Calu3 (cell line): ENCODE data around the gene DMPK. TPM values are rescaled to one million over a fixed set of nuclear protein-coding genes. Genes with fewer than 3 reads are reported as not detected.

ENCODE experiments used
- total RNA-seq: library from RNA; stranded (reverse); gene quantifications from 2 replicates; pipeline ENCODE4 v1.2.3, GENCODE V29; 2022

DMPK gene
- total RNA-seq, 1 experiment from 2014 or later = 70.8 TPM

Other genes with a start within 250 kb of the DMPK start
- 14.2 and 17.1 TPM in 2 replicates for gene OPA3, start 197.7 kb downstream of the DMPK start, total RNA-seq
- gene GPR4, start 180.3 kb downstream of the DMPK start, total RNA-seq = not detected in 2 replicates
- gene EML2, start 143.1 kb downstream of the DMPK start, total RNA-seq = 93.7 and 94.0 TPM in 2 replicates
- gene GIPR, start 114.3 kb downstream of the DMPK start, total RNA-seq = 6.9 TPM in 2 replicates
- gene SNRPD2, start 90.5 kb downstream of the DMPK start, total RNA-seq = 603 and 663 TPM in 2 replicates
- gene QPCTL, start 89.8 kb downstream of the DMPK start, total RNA-seq = 20.4 and 20.7 TPM in 2 replicates
- 43.8 and 53.6 TPM in 2 replicates for gene FBXO46, start 51.6 kb downstream of the DMPK start, total RNA-seq
- gene MEIOSIN, start 49.1 kb downstream of the DMPK start, total RNA-seq = not detected in 2 replicates
- 12.9 and 15.0 TPM in 2 replicates for gene SIX5, start 13.2 kb downstream of the DMPK start, total RNA-seq
- gene DMWD, start 10.4 kb upstream of the DMPK start, total RNA-seq = 74.9 and 76.9 TPM in 2 replicates
- gene RSPH6A, start 32.8 kb upstream of the DMPK start, total RNA-seq = 0.44 and 0.52 TPM in 2 replicates
- gene SYMPK, start 80.7 kb upstream of the DMPK start, total RNA-seq = 130 and 135 TPM in 2 replicates
- gene FOXA3, start 81.8 kb upstream of the DMPK start, total RNA-seq = 12.1 and 19.9 TPM in 2 replicates
- 36.9 and 37.4 TPM in 2 replicates for gene IRF2BP1, start 103.7 kb upstream of the DMPK start, total RNA-seq
- 11.9 and 13.1 TPM in 2 replicates for gene MYPOP, start 120.1 kb upstream of the DMPK start, total RNA-seq
- gene NANOS2, start 132.3 kb upstream of the DMPK start, total RNA-seq = not detected in 2 replicates
- not detected in 2 replicates for gene NOVA2, start 191.4 kb upstream of the DMPK start, total RNA-seq
- 31.0 and 32.7 TPM in 2 replicates for gene CCDC61, start 213.0 kb upstream of the DMPK start, total RNA-seq
- gene PGLYRP1, start 240.6 kb upstream of the DMPK start, total RNA-seq = not detected in 2 replicates